Measurements from ENCODE around the gene RCOR3. TPM values are rescaled to one million over a fixed set of nuclear protein-coding genes. Genes with fewer than 3 reads are reported as not detected.
"Not testable (repeated sequence)": the region's sequence is repeated elsewhere in the genome, so short reads cannot be mapped to it uniquely, and the experiment has no call there.

RCOR3 gene
- total and polyA plus RNA-seq, 11 donors, result 25.3 to 60.1 (median 42.7) TPM

DNA sequence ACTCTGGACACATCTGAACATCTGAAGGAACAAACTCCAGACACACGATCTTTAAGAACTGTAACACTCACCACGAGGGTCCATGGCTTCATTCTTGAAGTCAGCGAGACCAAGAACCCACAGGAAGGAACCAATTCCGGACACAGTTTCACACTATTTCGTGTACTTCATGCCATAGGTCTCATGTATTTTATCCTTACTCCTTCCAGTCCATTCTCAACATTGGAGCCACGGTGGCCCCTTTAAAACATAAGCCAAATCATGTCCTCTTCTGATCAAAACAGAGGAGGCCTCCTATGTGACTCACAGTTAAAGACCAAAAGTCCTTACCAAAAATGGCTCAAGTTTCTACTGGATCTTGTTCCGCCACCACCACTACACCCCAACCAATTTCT is 29.8 kb upstream of the RCOR3 start:
- ATAC-seq, result no peak
- H3K36me3 ChIP-seq, result no peaks in the 10 kb centered on the region
- H3K4me1 ChIP-seq, result no peaks in the 10 kb centered on the region
- TF ChIP-seq POLR2A (IDR thresholded peaks at IDR 0.05), result no peak
- TF ChIP-seq CTCF (IDR thresholded peaks at IDR 0.05), result no peak
- 77 to 84% (median 81%) methylated on average over 7 of the region's 7 CpGs for WGBS, 4 donors
- intact Hi-C loops (cut with DNase I), result no loop called here
- no peaks in the 10 kb centered on the region for H3K27me3 ChIP-seq
- no peak for DNase-seq
- H3K27ac ChIP-seq, result no peak overlapping the region
- no peak overlapping the region for H3K4me3 ChIP-seq
- H3K9me3 ChIP-seq, result no peaks in the 10 kb centered on the region

- intact Hi-C loops (cut with DNase I), result no loop called here
- DNase-seq, result no peak
- Histone ChIP-seq H3K4me1 (no peaks in the 10 kb centered on the region), H3K9me3 (no peaks in the 10 kb centered on the region), H3K4me3 (no peak overlapping the region), H3K27ac (no peak overlapping the region), H3K27me3 (no peaks in the 10 kb centered on the region), H3K36me3 (no peaks in the 10 kb centered on the region)
- no peak for TF ChIP-seq CTCF (IDR thresholded peaks at IDR 0.05)
- no peak for TF ChIP-seq POLR2A (IDR thresholded peaks at IDR 0.05)
- 49 to 66% (median 57%) methylated on average over 1 of the region's 1 CpG for WGBS, 4 donors
- ATAC-seq, result no peak
Measured at GRCh38 chr1:211231873-211232272, 27.3 kb upstream of the RCOR3 start.

DNA sequence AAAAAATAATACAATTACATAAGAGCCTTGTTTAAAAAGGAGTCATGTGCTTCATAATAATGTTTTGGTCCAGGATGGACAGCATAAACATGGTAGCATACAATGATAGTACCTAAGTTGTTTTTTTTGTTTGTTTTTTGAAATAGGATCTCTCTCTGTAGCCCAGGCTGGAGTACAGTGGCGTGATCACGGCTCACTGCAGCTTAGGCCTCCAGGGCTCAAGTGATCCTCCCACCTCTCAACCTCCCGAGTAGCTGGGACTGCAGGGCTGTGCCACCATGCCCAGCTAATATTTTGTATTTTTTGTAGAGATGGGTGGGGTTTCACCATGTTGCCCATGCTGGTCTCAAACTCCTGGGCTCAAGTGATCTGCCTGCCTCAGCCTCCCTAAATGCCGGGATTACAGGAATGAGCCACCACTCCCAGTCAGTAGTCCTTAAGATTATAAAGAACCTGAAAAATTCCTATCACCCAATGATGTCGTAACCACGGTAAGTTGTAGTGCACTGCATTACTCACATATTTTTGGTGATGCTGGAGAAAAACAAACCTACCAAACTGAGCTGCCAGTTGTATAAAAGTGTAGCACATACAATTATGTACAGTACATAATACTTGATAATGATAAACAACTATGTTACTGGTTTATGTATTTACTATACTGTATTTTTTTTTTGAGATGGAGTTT is 22.4 kb upstream of the RCOR3 start:
- Histone ChIP-seq H3K4me1 (no peaks in the 10 kb centered on the region), H3K36me3 (no peaks in the 10 kb centered on the region), H3K27me3 (no peaks in the 10 kb centered on the region), H3K27ac (no peak overlapping the region), H3K4me3 (no peak overlapping the region), H3K9me3 (no peaks in the 10 kb centered on the region)
- DNase-seq (no peak), ATAC-seq (no peak)
- WGBS, 4 donors, result 81 to 86% (median 84%) methylated on average over 6 of the region's 6 CpGs
- TF ChIP-seq CTCF (IDR thresholded peaks at IDR 0.05), result no peak
- TF ChIP-seq POLR2A (IDR thresholded peaks at IDR 0.05), result no peak
- intact Hi-C loops (cut with DNase I), result no loop called here

DNA sequence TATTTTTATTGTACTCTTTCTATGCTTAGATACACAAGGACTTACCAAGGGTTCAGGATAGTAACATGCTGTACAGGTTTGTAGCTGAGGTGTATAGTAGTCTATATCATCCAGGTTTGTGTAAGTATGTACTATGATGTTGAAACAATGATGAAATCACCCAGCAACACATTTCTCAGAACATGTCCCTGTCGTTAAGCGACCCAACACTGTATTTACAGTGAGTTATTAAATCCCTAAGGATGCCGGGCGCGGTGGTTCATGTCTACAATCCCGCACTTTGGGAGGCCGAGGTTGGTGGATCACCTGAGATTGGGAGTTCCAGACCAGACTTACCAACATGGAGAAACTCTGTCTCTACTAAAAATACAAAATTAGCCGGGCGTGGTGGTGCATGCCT is 21.6 kb upstream of the RCOR3 start:
- TF ChIP-seq CTCF (IDR thresholded peaks at IDR 0.05) (no peak), POLR2A (IDR thresholded peaks at IDR 0.05) (no peak)
- H3K4me1 ChIP-seq, result no peaks in the 10 kb centered on the region
- H3K27ac ChIP-seq, result no peak overlapping the region
- no peaks in the 10 kb centered on the region for H3K36me3 ChIP-seq
- H3K4me3 ChIP-seq, result no peak overlapping the region
- intact Hi-C loops (cut with DNase I), result no loop called here
- no peaks in the 10 kb centered on the region for H3K27me3 ChIP-seq
- DNase-seq (no peak), ATAC-seq (no peak)
- no peaks in the 10 kb centered on the region for H3K9me3 ChIP-seq
- 87 to 98% (median 95%) methylated on average over 9 of the region's 9 CpGs for WGBS, 4 donors

DNA sequence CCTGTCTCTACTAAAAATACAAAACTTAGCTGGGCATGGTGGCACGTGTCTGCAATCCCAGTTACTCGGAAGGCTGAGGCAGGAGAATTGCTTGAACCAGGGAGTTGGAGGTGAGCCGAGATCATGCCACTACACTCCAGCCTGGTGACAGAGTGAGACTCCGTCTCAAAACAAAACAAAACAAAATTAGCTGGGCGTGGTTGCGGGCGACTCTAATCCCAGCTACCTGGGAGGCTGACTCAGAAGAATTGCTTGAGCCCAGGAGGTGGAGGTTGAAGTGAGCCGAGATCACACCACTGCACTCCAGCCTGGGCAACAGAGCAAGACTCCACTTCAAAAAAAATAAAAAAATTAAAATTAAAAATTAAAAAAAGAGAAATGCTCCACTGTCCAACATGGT is 18.6 kb upstream of the RCOR3 start:
- not testable (repeated sequence) for H3K27me3 ChIP-seq, H3K27ac ChIP-seq, H3K36me3 ChIP-seq, ATAC-seq, H3K9me3 ChIP-seq, H3K4me1 ChIP-seq, DNase-seq, H3K4me3 ChIP-seq
- intact Hi-C loops (cut with DNase I), result loop anchor here in 1 of 10 donors (10.0 kb wide), 1 partner anchor 1406 kb away; no protein-coding TSS in a partner anchor
- WGBS, 4 donors, result 88 to 97% (median 95%) methylated on average over 8 of the region's 8 CpGs
